Activated T-cell treated with anti-CD3 and anti-CD28 coated beads, Interleukin-2, amount 50 U/mL, for 4 hours (primary cell): ENCODE measurements around the gene SETX. TPM values are rescaled to one million over a fixed set of nuclear protein-coding genes. Genes with fewer than 3 reads are reported as not detected.
"Not testable (repeated sequence)": the region's sequence is repeated elsewhere in the genome, so short reads cannot be mapped to it uniquely, and the experiment has no call there.

Experiments
- ATAC-seq, 2 donors: fragments of 200-7000 bp; cut with Tn5 transposase; one replicate each; pipeline ENCODE4 v1.10.0; 2021
- DNase-seq: peaks from one replicate; pipeline ENCODE4 v3.0.0-alpha.2; 2020
- H3K27me3 Mint-ChIP-seq: one replicate; pipeline ENCODE4 v1.8.0; 2021; ENCODE audit warnings: low read depth, mixed read lengths
- H3K36me3 Mint-ChIP-seq: one replicate; pipeline ENCODE4 v1.8.0; 2022; ENCODE audit warnings: mixed read lengths; ENCODE audit not compliant: insufficient read depth
- H3K4me1 Mint-ChIP-seq: one replicate; pipeline ENCODE4 v1.8.0; 2021; ENCODE audit warnings: low read depth, mixed read lengths
- H3K4me3 Mint-ChIP-seq: one replicate; pipeline ENCODE4 v1.8.0; 2021; ENCODE audit warnings: mild to moderate bottlenecking, moderate library complexity, mixed read lengths
- H3K9me3 Mint-ChIP-seq: one replicate; pipeline ENCODE4 v1.8.0; 2021; ENCODE audit warnings: mixed read lengths
- total RNA-seq, 3 donors: library from RNA; stranded (reverse); gene quantifications; one replicate each; pipeline ENCODE4 v1.2.1, GENCODE V29; 2021

The SETX gene
- total RNA-seq, 3 donors from 2014 or later = 31.9 to 34.0 (median 33.9) TPM

DNA sequence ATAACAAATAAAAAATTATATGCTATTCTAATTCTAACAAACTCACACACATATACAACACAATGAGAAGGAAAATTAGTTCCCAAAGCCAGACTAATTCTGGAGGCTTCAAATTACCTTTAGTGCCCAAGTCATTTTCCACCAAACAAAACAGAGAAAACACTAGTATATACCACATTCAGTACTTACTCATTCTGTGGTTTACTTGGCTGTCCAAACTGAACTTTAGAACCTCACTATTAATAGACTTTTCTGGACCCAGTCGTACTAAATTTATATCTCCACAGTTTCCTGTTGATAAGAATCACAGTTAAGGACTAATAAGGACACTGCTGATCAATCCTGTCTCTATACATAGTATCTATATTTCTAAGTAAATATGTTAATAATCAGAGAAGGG, 66.4 kb downstream of the SETX start:
- Mint-ChIP-seq H3K36me3 (peaks cover 23% of the 10 kb centered on the region), H3K4me3 (no peak overlapping the region), H3K9me3 (no peaks in the 10 kb centered on the region), H3K4me1 (peaks cover 15% of the 10 kb centered on the region), H3K27me3 (no peaks in the 10 kb centered on the region)
- ATAC-seq (no peak), DNase-seq (no peak)

DNA sequence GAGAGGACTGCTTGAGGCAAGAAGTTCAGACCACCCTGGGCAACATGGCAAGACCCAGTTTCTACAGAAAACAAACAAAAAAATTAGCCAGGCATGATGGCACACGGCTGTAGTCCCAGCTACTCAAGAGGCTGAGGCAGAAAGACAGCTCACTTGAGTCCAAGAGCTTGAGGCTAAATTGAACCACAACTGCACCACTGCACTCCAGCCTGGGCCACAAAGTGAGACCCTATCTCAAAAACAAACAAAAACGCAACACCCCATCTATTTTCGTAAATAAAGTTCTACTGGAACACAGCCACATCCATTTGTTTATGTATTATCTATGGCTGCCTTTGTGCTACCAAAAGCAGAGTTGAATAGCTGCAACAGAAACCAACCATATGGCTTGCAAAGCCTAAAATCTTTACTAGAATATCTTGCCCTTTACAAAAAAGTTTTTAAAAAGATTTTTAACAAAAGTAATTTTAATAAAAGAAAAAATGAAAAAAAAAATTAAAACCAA, 67.5 kb downstream of the SETX start:
- H3K9me3 Mint-ChIP-seq = no peaks in the 10 kb centered on the region
- DNase-seq (no peak), ATAC-seq (no peak)
- peaks cover 33% of the 10 kb centered on the region for H3K36me3 Mint-ChIP-seq
- no peak overlapping the region for H3K4me3 Mint-ChIP-seq
- H3K27me3 Mint-ChIP-seq = no peaks in the 10 kb centered on the region
- peaks cover 8% of the 10 kb centered on the region for H3K4me1 Mint-ChIP-seq

DNA sequence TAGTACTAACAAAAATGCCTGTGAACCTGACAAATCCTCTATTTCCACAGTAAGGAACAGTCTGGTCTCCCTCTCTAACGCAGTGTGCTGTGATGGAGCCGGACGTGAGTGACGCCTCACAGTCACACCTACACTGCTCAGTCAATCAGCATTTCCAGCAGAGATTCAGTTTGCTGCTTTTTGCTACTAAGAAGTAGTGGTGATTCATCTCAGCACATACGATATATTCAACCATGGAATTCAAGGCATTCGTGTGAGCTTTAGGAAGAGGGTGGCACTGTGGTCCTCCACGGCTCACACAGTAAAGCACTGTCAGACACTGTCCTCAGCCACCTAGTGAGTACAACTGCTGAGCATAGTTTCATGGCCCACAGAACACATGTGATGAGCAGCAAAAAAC, 70.9 kb downstream of the SETX start:
- Mint-ChIP-seq H3K4me3 (no peak overlapping the region), H3K9me3 (no peaks in the 10 kb centered on the region), H3K4me1 (peaks cover 5% of the 10 kb centered on the region), H3K36me3 (peaks cover 45% of the 10 kb centered on the region), H3K27me3 (no peaks in the 10 kb centered on the region)
- ATAC-seq (no peak), DNase-seq (no peak)

DNA sequence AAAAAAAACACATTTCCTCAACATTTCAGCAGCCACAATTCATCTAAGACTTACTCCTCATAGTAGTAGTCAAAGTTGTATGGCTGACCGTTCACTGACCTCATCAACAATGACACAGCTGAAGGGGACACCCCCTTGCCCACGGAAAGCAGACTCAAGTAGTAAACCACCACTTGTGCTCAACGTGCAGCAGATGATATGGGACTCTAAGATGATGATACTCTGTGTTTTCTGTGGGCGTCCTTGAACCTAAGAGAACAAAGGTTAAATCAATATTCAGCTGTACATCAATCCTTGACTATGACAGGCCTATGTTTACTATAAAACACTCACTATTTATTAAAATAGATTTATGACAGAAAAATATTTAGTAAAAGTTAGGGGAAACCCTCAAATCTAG, 71.6 kb downstream of the SETX start:
- H3K36me3 Mint-ChIP-seq = peaks cover 43% of the 10 kb centered on the region
- H3K4me1 Mint-ChIP-seq = no peaks in the 10 kb centered on the region
- H3K9me3 Mint-ChIP-seq = no peaks in the 10 kb centered on the region
- H3K4me3 Mint-ChIP-seq = no peak overlapping the region
- no peaks in the 10 kb centered on the region for H3K27me3 Mint-ChIP-seq
- DNase-seq (no peak), ATAC-seq (peak in 1 of 2 donors; percentile 62)

DNA sequence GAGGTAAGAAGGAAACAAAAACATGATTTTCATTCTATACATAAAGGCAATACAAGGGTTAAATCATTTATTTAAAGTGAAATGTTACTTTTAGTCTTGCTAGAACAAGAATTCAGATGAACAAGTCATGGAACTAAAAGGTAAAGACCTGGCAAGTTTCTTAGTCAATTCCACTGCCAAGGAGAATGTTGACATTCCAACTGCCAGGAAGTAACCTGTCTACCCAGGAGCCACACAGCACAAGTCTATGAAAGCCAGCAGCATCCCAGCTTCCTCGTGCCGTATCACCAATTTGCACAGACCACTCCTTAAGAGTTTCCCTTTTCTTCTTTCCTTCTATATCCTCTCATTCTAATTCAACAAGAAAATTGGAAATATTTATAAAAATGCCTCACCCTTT, 79.9 kb downstream of the SETX start:
- Mint-ChIP-seq H3K36me3 (peaks cover 51% of the 10 kb centered on the region), H3K27me3 (no peaks in the 10 kb centered on the region), H3K4me1 (peaks cover 4% of the 10 kb centered on the region), H3K9me3 (no peaks in the 10 kb centered on the region), H3K4me3 (no peak overlapping the region)
- ATAC-seq (no peak), DNase-seq (no peak)

DNA sequence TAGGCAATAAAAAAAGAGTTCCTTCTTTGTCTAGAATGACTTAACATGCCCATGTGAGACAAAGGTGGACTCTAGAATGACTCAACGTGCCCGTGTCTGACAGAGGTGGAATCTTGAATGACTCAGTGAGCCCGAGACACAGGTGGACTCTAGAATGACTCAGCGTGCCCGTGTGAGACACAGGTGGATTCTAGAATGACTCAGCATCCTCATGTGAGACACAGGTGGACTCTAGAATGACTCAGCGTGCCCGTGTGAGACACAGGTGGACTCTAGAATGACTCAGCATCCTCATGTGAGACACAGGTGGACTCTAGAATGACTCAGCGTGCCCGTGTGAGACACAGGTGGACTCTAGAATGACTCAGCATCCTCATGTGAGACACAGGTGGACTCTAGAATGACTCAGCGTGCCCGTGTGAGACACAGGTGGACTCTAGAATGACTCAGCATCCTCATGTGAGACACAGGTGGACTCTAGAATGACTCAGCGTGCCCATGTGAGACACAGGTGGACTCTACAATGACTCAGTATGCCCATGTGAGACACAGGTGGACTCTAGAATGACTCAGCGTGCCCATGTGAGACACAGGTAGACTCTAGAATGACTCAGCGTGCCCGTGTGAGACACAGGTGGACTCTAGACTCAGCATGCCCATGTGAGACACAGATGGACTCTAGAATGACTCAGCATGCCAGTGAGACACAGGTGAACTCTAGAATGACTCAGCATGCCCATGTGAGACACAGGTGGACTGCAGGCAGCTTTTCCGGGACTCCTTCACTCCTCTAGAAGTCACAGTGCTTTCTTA, 84.9 kb downstream of the SETX start:
- H3K9me3 Mint-ChIP-seq, H3K27me3 Mint-ChIP-seq, H3K4me3 Mint-ChIP-seq: not testable (repeated sequence)
- peak; percentile 75 to 85 for ATAC-seq
- Mint-ChIP-seq H3K36me3 (peaks cover 46% of the 10 kb centered on the region), H3K4me1 (peaks cover 14% of the 10 kb centered on the region)
- peak; percentile 17 for DNase-seq

DNA sequence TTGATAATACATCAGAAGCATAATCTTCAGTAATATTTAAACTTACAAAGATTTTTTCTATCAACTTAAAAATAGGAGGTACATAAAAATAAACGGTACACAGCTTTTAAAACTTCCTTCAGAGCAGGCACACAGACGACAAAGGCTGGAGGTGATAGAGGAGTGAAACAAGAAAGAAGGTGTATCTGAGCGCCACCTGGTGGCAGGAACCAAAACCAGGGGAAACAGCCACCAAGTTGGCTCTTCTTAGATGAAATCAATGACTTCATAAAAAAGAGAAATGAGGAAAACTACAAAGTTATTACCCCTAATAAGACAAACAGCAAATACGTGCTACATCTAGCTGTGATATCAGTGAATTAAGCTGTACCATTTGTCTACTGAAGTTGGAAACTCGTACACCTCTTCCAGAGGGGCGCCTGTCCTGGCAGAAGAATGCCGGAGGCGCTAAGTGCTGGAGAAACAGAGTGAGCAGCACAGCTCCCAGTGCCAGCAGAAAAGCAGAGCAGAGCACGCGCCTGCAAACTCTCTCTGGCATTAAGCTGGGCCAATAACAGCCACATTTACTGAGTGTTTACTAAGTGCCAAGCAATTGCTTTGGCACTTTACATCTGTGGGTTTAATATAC, 85.9 kb downstream of the SETX start:
- DNase-seq = peak; percentile 66
- Mint-ChIP-seq H3K4me1 (peaks cover 14% of the 10 kb centered on the region), H3K4me3 (no peak overlapping the region), H3K27me3 (no peaks in the 10 kb centered on the region), H3K9me3 (no peaks in the 10 kb centered on the region), H3K36me3 (peaks cover 47% of the 10 kb centered on the region)
- ATAC-seq = peak; percentile 62 to 80

DNA sequence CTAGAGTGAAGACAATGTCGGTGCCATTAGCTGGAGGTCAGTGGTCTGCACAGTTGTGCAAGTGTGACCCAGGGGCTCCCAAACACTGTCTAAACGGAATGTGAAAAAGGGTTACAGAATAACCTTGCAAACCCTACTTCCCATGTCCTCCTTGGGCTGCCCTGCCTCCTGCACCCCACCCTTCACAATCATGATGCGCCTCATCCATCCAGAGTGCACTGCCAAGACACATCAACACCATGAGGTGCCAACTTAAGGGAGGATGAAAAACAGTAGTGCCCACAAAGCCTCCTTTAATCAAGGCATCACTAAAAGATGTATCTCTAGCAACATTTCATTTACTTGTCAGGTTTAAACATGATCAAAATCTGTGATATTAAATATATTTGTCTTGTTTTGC, 87.1 kb downstream of the SETX start:
- peaks cover 14% of the 10 kb centered on the region for H3K4me1 Mint-ChIP-seq
- H3K9me3 Mint-ChIP-seq = no peaks in the 10 kb centered on the region
- ATAC-seq = no peak
- H3K36me3 Mint-ChIP-seq = peaks cover 49% of the 10 kb centered on the region
- H3K27me3 Mint-ChIP-seq = no peaks in the 10 kb centered on the region
- no peak for DNase-seq
- no peak overlapping the region for H3K4me3 Mint-ChIP-seq

DNA sequence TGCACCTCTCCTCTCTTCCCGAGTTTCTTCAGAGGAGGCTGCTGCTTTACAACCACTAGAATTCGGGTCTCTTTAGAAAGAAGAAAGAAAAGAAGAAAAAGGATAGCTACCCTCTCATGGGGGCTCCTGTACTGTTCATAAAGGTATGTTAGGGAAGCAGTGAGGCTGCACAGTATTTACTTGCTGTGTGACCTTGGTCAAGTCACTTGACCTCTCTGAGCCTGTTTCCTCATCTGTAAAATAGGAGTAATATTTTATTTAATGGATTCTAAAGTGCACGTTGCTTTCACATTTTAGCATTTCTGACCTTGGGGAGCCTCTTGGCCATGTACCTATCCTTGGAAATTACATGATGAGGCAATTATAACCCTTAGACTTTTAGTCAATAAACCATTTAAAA, 88.8 kb downstream of the SETX start:
- no peaks in the 10 kb centered on the region for H3K9me3 Mint-ChIP-seq
- no peaks in the 10 kb centered on the region for H3K27me3 Mint-ChIP-seq
- H3K4me1 Mint-ChIP-seq = peaks cover 14% of the 10 kb centered on the region
- DNase-seq (no peak), ATAC-seq (no peak)
- H3K36me3 Mint-ChIP-seq = peaks cover 49% of the 10 kb centered on the region
- no peak overlapping the region for H3K4me3 Mint-ChIP-seq

DNA sequence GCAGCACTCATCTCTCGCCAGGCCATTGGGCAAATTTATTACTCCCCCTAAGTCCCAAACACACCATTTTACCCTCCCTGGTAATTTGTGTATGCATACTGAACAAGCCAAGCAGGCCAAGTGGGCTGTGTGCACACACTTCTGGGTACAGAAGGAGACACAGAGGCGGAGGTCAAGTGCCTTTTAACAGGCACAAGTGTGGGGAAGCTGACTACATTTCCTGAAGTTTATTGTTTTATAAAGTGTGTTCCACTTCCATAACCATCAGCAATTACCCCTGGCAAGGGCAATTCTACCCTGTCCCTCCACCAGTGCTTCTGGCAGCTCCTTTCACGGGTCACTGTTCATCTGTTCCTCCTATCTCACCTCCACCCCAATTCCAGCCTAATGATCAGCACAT, 93.9 kb downstream of the SETX start:
- H3K36me3 Mint-ChIP-seq = peaks cover 22% of the 10 kb centered on the region
- DNase-seq = no peak
- ATAC-seq = no peak
- peaks cover 7% of the 10 kb centered on the region for H3K4me1 Mint-ChIP-seq
- H3K27me3 Mint-ChIP-seq = no peaks in the 10 kb centered on the region
- no peak overlapping the region for H3K4me3 Mint-ChIP-seq
- H3K9me3 Mint-ChIP-seq = no peaks in the 10 kb centered on the region

DNA sequence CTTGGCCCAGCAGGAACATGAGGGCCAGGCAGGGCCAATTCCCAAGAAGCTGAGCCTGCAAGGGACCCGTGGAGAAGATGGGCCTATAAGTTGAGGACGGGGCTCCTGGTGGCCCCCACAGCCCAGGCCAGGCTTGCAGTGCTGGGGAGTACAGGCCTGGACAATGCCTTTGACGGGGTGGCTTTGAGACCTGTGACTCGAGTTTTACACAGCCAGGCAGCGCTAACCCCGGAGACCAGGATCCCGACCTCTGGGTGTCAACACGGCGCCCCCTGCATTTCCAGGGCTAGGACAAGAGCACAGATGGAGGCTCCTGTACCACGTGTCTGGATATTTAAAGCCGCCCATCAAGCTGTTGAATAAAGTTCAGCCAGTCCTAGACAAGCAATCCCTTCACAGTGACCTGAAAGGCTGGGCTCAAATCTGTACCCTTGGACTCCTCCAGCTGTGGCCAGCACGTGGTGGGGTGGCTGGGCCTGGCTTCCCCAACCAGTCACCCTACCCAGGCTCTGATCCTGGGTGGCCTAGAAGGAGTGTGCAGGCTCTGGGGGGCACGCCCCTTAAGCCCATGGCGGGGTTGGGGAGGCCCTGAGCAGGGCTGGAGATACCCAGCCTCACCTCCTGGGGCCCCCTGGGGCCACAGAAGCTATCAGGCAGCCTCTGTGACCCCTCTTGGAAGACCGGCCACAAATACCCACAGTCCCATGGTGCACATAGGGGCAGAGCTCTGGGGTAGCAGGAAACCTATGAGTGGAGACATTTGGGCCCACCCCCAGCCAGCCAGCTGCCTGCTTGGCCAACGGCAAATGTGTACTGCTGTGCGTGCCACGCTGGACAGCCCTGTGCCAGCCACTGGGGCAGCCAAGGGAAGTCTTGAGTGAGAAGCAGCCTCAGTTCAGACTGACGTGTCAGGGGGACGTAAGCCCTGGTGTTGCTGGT, 104.2 kb downstream of the SETX start:
- no peak overlapping the region for H3K4me3 Mint-ChIP-seq
- DNase-seq = no peak
- peaks cover 13% of the 10 kb centered on the region for H3K27me3 Mint-ChIP-seq
- no peaks in the 10 kb centered on the region for H3K36me3 Mint-ChIP-seq
- peaks cover 2% of the 10 kb centered on the region for H3K4me1 Mint-ChIP-seq
- no peak for ATAC-seq
- no peaks in the 10 kb centered on the region for H3K9me3 Mint-ChIP-seq

DNA sequence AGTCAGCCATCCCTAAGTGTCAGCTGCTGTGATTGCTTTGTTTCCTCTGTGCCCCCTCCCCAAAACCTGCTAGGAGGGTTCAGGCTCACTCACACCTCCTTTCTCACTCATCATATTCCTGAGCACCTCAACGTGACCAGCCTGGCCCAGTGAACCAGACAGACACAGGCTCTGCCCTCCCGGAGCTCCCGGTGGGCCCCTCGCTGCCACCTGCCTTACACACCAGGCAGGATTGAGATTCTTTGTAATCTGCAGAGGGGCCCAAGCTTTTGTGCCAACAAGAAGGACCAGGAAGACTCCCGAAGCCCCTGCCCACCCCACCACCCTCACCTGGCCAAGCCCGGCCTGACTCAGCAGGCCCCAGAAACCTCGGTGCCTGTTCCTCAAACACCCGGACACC, 105.1 kb downstream of the SETX start:
- H3K9me3 Mint-ChIP-seq = no peaks in the 10 kb centered on the region
- ATAC-seq = no peak
- DNase-seq = no peak
- no peak overlapping the region for H3K4me3 Mint-ChIP-seq
- H3K27me3 Mint-ChIP-seq = peaks cover 15% of the 10 kb centered on the region
- no peaks in the 10 kb centered on the region for H3K36me3 Mint-ChIP-seq
- H3K4me1 Mint-ChIP-seq = peaks cover 2% of the 10 kb centered on the region

DNA sequence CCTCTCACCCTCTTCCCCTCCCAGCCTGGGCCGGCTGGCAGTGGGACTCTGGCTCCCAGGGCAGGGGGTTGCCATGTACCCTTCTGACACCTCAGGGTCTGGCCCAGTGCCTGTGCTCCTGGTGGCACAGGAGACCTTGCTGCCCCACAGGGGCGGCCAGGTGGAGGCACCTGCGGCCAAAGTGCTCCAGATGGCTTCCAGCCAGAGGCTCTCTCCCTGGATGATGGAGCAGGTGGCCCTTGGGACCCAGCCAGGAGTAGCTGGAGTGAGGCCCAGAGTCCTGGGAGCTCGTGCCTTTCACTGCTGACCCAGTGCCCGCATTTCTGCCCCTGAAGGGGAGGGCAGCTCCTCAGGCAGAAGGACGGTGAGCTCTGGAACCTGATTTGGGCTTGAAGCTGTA, 105.7 kb downstream of the SETX start:
- H3K27me3 Mint-ChIP-seq = peaks cover 18% of the 10 kb centered on the region
- no peak for DNase-seq
- no peaks in the 10 kb centered on the region for H3K9me3 Mint-ChIP-seq
- peaks cover 2% of the 10 kb centered on the region for H3K4me1 Mint-ChIP-seq
- no peaks in the 10 kb centered on the region for H3K36me3 Mint-ChIP-seq
- no peak overlapping the region for H3K4me3 Mint-ChIP-seq
- no peak for ATAC-seq

DNA sequence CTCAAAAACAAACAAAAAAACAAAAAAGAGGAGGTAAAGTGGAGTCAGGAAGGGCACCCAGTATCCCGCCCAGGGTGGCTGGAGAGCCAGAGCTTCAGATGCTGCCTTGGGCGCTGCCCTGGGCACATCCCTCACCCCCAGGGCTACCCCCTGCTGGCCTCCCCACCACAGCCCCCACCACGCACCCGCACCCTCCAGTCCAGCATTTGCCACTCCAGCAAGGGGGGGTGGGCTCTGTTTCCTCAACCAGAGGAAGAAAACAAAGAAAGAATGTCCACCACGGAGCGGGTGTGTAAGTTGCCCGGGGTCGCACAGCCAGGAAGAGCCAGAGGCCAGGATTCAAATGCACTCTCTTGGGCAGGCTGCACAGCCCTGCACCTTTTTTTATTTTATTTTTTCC, 106.8 kb downstream of the SETX start:
- ATAC-seq (no peak), DNase-seq (no peak)
- H3K4me1 Mint-ChIP-seq = peaks cover 4% of the 10 kb centered on the region
- no peaks in the 10 kb centered on the region for H3K9me3 Mint-ChIP-seq
- peaks cover 18% of the 10 kb centered on the region for H3K27me3 Mint-ChIP-seq
- no peaks in the 10 kb centered on the region for H3K36me3 Mint-ChIP-seq
- H3K4me3 Mint-ChIP-seq = no peak overlapping the region
